Fibroblast of lung (primary cell): ENCODE results near the gene WDR72. TPM values are rescaled to one million over a fixed set of nuclear protein-coding genes. Genes with fewer than 3 reads are reported as not detected.
"Not testable (repeated sequence)": the region's sequence is repeated elsewhere in the genome, so short reads cannot be mapped to it uniquely, and the experiment has no call there.

Experiments used
- DNase-seq, 2 donors: peaks; one replicate each; pipeline versions ENCODE4 v3.0.0 to v3.0.0-alpha.2; 2010; ENCODE audit warnings: low read depth in 2 of 2
- H2AFZ ChIP-seq: 2 replicates; pipeline ENCODE4 v1.5.1; 2012; ENCODE audit warnings: low read length, control low read depth, inconsistent platforms
- H3K27ac ChIP-seq: 2 replicates; pipeline ENCODE4 v1.5.1; 2011; ENCODE audit warnings: low read length, control low read depth; ENCODE audit not compliant: insufficient read depth
- H3K27me3 ChIP-seq: 2 replicates; pipeline ENCODE4 v1.5.1; 2011; ENCODE audit warnings: mild to moderate bottlenecking, low read length; ENCODE audit not compliant: control insufficient read depth, insufficient read depth
- H3K36me3 ChIP-seq: 2 replicates; pipeline ENCODE4 v1.5.1; 2011; ENCODE audit warnings: low read length; ENCODE audit not compliant: control insufficient read depth, insufficient read depth
- H3K4me1 ChIP-seq: 2 replicates; pipeline ENCODE4 v1.5.1; 2011; ENCODE audit warnings: low read length; ENCODE audit not compliant: control insufficient read depth, insufficient read depth; ENCODE audit errors: extremely low read depth
- H3K4me2 ChIP-seq: 2 replicates; pipeline ENCODE4 v1.5.1; 2011; ENCODE audit warnings: low read length, control low read depth; ENCODE audit not compliant: insufficient read depth; ENCODE audit errors: extremely low read depth
- H3K4me3 ChIP-seq, 4 experiments: fragments of 200-600 bp in 1 of 4; sonication (generic) in 1 of 4; replicated peaks in 1 of 4; 2 replicates each; pipeline ENCODE4 v1.5.1; 2011 to 2016; ENCODE audit warnings: low read length in 4 of 4, low read depth in 3 of 4, mild to moderate bottlenecking in 3 of 4, control low read depth in 2 of 4, inconsistent platforms in 1 of 4, mixed read lengths in 1 of 4; ENCODE audit not compliant: insufficient read depth in 1 of 4; ENCODE audit errors: control extremely low read depth in 1 of 4
- H3K79me2 ChIP-seq: 2 replicates; pipeline ENCODE4 v1.5.1; 2012; ENCODE audit warnings: mild to moderate bottlenecking, low read length, inconsistent platforms; ENCODE audit not compliant: control insufficient read depth, insufficient read depth
- H3K9ac ChIP-seq: 2 replicates; pipeline ENCODE4 v1.5.1; 2011; ENCODE audit warnings: mild to moderate bottlenecking, low read length, control low read depth; ENCODE audit not compliant: insufficient read depth
- H3K9me3 ChIP-seq: 2 replicates; pipeline ENCODE4 v1.5.1; 2012; ENCODE audit warnings: low read depth, low read length; ENCODE audit not compliant: control insufficient read depth, insufficient read depth
- H4K20me1 ChIP-seq: 2 replicates; pipeline ENCODE4 v1.5.1; 2011; ENCODE audit warnings: low read length; ENCODE audit not compliant: control insufficient read depth, insufficient read depth; ENCODE audit errors: extremely low read depth
- EZH2 ChIP-seq: IDR thresholded peaks from 2 replicates; pipeline ENCODE4 v1.5.1; 2012; ENCODE audit warnings: low read length, control low read depth, mild to moderate bottlenecking; ENCODE audit errors: missing control alignments
- polyA plus RNA-seq, 2 donors: library from polyadenylated mRNA; depleted of rRNA in 1 of 2; stranded (reverse) in 1 of 2; unstranded in 1 of 2; fragments of >200 nt; gene quantifications; 2 replicates each; pipeline ENCODE4 v1.2.1, GENCODE V29; 2011 to 2012; ENCODE audit warnings: missing spikeins in 1 of 2
- total RNA-seq: library from RNA; depleted of rRNA; stranded (reverse); fragments of >200 nt; gene quantifications from 2 replicates; pipeline ENCODE4 v1.2.1, GENCODE V29; 2014
- TF ChIP-seq, protein P1 (sequence below), 2 donors: IDR thresholded peaks in 1 of 2; conservative IDR thresholded peaks in 1 of 2; 1 replicate in 1 of 2; 2 replicates in 1 of 2; pipeline ENCODE4 v1.5.1; 2011 to 2012; ENCODE audit warnings: low read length in 2 of 2, control low read depth in 1 of 2, inconsistent platforms in 1 of 2, low read depth in 1 of 2, mild to moderate bottlenecking in 1 of 2

Gene WDR72
- total and polyA plus RNA-seq, 2 donors (not counting 1 experiment from before 2014, with no cell fraction given): not detected

DNA sequence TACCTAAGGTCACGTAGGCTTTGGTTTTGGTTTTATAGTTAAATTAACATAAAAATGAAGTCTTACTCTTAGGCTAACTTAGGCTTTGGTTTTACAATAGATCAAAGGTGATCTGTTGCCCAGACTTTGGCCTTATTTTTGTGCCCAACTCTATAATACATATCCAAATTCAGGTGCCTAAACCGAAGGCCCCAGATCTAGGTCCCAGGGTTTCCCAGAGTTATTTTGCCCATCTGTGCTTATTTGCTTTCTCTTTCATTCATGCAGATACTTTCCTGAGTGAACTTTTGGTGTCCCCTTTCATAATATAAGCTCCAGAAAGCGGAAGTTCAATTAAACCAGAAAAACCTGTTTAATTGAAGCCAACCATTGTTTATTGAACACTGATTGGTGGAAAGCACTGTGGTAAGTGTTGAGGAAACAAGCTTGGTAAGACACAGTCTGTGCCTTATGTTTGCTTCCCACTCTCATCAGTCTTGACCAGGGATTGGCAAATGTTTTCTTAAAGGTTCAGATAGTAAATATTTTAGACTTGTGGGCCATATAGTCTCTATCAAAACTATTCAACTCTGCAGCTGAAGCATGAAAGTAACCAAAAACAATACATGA lies 209.7 kb downstream of the WDR72 start:
- Histone ChIP-seq H3K9me3 (no peaks in the 10 kb centered on the region), H2AFZ (no peak overlapping the region), H4K20me1 (no peaks in the 10 kb centered on the region), H3K9ac (no peak overlapping the region), H3K4me2 (no peak overlapping the region), H3K27ac (no peak overlapping the region), H3K27me3 (no peaks in the 10 kb centered on the region), H3K4me3 (no peak overlapping the region), H3K36me3 (no peaks in the 10 kb centered on the region), H3K79me2 (no peaks in the 10 kb centered on the region), H3K4me1 (no peaks in the 10 kb centered on the region)
- TF ChIP-seq, protein P1, sequence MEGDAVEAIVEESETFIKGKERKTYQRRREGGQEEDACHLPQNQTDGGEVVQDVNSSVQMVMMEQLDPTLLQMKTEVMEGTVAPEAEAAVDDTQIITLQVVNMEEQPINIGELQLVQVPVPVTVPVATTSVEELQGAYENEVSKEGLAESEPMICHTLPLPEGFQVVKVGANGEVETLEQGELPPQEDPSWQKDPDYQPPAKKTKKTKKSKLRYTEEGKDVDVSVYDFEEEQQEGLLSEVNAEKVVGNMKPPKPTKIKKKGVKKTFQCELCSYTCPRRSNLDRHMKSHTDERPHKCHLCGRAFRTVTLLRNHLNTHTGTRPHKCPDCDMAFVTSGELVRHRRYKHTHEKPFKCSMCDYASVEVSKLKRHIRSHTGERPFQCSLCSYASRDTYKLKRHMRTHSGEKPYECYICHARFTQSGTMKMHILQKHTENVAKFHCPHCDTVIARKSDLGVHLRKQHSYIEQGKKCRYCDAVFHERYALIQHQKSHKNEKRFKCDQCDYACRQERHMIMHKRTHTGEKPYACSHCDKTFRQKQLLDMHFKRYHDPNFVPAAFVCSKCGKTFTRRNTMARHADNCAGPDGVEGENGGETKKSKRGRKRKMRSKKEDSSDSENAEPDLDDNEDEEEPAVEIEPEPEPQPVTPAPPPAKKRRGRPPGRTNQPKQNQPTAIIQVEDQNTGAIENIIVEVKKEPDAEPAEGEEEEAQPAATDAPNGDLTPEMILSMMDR (conservative IDR thresholded peaks at IDR 0.05 in 1 of 2, IDR thresholded peaks at IDR 0.05 in 1 of 2; ENCODE audit: low read depth in 1 of 2, low read length in 2 of 2): no peak
- no peak for TF ChIP-seq EZH2
- no peak for DNase-seq

DNA sequence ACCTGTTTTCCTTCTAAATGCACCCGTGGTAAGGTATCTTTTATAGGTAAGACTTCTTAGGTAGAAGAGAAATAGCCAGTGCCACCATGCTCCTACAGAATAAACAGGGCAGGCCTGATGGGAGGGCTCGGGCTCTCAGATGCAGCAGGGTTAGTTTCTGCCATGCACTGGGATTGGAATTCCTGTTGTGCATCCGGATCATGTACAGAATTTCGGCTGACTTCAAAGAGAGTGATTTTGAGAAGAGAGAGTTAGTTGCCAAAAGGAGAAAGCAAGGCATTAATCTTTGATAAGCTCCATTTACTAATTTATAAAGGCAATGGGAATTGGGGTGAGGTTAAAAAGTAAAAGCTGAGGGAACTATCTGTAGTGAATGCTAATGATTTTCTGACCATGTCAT lies 211.2 kb downstream of the WDR72 start:
- Histone ChIP-seq H4K20me1 (no peaks in the 10 kb centered on the region), H3K27ac (no peak overlapping the region), H3K4me2 (no peak overlapping the region), H3K9me3 (no peaks in the 10 kb centered on the region), H3K4me3 (no peak overlapping the region), H3K9ac (no peak overlapping the region), H3K27me3 (no peaks in the 10 kb centered on the region), H3K36me3 (no peaks in the 10 kb centered on the region), H3K79me2 (no peaks in the 10 kb centered on the region), H2AFZ (no peak overlapping the region), H3K4me1 (no peaks in the 10 kb centered on the region)
- peak in 1 of 2 donors; percentile 1 for DNase-seq
- TF ChIP-seq EZH2: no peak
- TF ChIP-seq, protein P1 (conservative IDR thresholded peaks at IDR 0.05 in 1 of 2, IDR thresholded peaks at IDR 0.05 in 1 of 2; ENCODE audit: low read depth in 1 of 2, low read length in 2 of 2): no peak

DNA sequence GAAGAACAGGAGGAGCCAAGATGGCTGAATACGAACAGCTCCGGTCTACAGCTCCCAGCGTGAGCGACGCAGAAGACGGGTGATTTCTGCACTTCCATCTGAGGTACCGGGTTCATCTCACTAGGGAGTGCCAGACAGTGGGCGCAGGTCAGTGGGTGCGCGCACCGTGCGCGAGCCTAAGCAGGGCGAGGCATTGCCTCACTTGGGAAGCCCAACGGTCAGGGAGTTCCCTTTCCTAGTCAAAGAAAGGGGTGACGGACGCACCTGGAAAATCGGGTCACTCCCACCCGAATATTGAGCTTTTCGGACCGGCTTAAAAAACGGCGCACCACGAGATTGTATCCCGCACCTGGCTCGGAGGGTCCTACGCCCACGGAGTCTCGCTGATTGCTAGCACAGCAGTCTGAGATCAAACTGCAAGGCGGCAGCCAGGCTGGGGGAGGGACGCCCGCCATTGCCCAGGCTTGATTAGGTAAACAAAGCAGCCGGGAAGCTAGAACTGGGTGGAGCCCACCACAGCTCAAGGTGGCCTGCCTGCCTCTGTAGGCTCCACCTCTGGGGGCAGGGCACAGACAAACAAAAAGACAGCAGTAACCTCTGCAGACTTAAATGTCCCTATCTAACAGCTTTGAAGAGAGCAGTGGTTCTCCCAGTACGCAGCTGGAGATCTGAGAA lies 218.7 kb downstream of the WDR72 start:
- H3K9me3 ChIP-seq, H3K79me2 ChIP-seq, H3K27ac ChIP-seq, H3K4me2 ChIP-seq, H3K9ac ChIP-seq, H2AFZ ChIP-seq, H3K4me3 ChIP-seq, H3K27me3 ChIP-seq, H3K36me3 ChIP-seq, H3K4me1 ChIP-seq, H4K20me1 ChIP-seq, DNase-seq: not testable (repeated sequence)
